ENCODE measurements around the gene DONSON. TPM values are rescaled to one million over a fixed set of nuclear protein-coding genes. Genes with fewer than 3 reads are reported as not detected.
A peak's percentile ranks its signal among the peaks of the same experiment; 100 is the strongest.

DONSON gene
- total and polyA plus RNA-seq, 2 of the 8 experiments (the other 6 are each of a cell fraction or from before 2014, with no cell fraction given): 21.9 to 32.5 TPM

- no peak overlapping the region for H3K14ac ChIP-seq (ENCODE audit: insufficient read length)
- H3K56ac ChIP-seq (replicated peaks; ENCODE audit: insufficient read length, low read depth, low read length): no peak overlapping the region
- H2BK20ac ChIP-seq (ENCODE audit: low read length): no peak overlapping the region
- no peaks in the 10 kb centered on the region for H3K27me3 ChIP-seq (replicated peaks in 1 of 4; ENCODE audit: control insufficient read depth in 3 of 4, extremely low read depth in 1 of 4, insufficient read depth in 3 of 4, low read length in 3 of 4)
- ChIA-PET POLR2A (ENCODE audit: partially characterized antibody) (interaction anchor here (0.7 to 1.4 kb wide), 5 partner anchors 11 to 599 kb away, joined by 3 to 5 read pairs (median 3); partner anchors contain the start of gene GART), CTCF (ENCODE audit: partially characterized antibody) (no interaction called here)
- no peak overlapping the region for H4K5ac ChIP-seq (ENCODE audit: insufficient read length, low read depth, low read length)
- no peak overlapping the region for H3K18ac ChIP-seq (ENCODE audit: extremely low read depth, low read length)
- WGBS, 2 experiments (ENCODE audit: extremely low coverage in 1 of 2, insufficient coverage in 1 of 2, insufficient read length in 1 of 2, insufficient replicate concordance in 2 of 2, low coverage in 1 of 2, low lambda C conversion rate in 2 of 2, missing lambda C conversion rate in 1 of 2): 97% methylated on average over 3 of the region's 3 CpGs; no CpG with 5 or more reads in 1 of the 2 experiments
- no peak overlapping the region for H3K4me2 ChIP-seq (ENCODE audit: insufficient read depth in 1 of 2, low read depth in 2 of 2, low read length in 2 of 2)
- no peak overlapping the region for H3K27ac ChIP-seq (ENCODE audit: low read depth, low read length)
- H3K36me3 ChIP-seq (ENCODE audit: control insufficient read depth in 2 of 4, insufficient read depth in 4 of 4, low read length in 3 of 4): peaks cover 40 to 95% (median 82%) of the 10 kb centered on the region in 4 experiments
- H2BK15ac ChIP-seq (ENCODE audit: low read length): no peak overlapping the region
- no peaks in the 10 kb centered on the region for H3K4me1 ChIP-seq (replicated peaks in 1 of 4; ENCODE audit: control insufficient read depth in 3 of 4, insufficient read depth in 4 of 4, low read length in 3 of 4)
- H3K4me3 ChIP-seq (ENCODE audit: extremely low read depth in 1 of 4, insufficient read depth in 2 of 4, low read depth in 3 of 4, low read length in 4 of 4): no peak overlapping the region
- no peak overlapping the region for H4K91ac ChIP-seq (replicated peaks; ENCODE audit: insufficient read length, low read length)
- H2BK12ac ChIP-seq (ENCODE audit: low read depth, low read length): no peak overlapping the region
- no peak overlapping the region for H2AFZ ChIP-seq (ENCODE audit: low read length)
- DNase-seq (ENCODE audit: low read depth in 1 of 2, low spot score in 2 of 2) (no peak), FAIRE-seq (peak; percentile 24)
- peaks cover 2 to 3% of the 10 kb centered on the region in 2 experiments for H4K20me1 ChIP-seq (replicated peaks in 1 of 2; ENCODE audit: control insufficient read depth in 1 of 2, insufficient read depth in 2 of 2, low read length in 2 of 2)
- no peak overlapping the region for H2BK120ac ChIP-seq (replicated peaks; ENCODE audit: low read depth, low read length)
- TF ChIP-seq KDM5A (IDR thresholded peaks at IDR 0.05; ENCODE audit: low read length) (no peak), YY1 (IDR thresholded peaks at IDR 0.05; ENCODE audit: low read depth, low read length) (no peak), SIRT6 (IDR thresholded peaks at IDR 0.05; ENCODE audit: low read length) (no peak), EP300 (IDR thresholded peaks at IDR 0.05; ENCODE audit: borderline replicate concordance in 1 of 2, low read depth in 2 of 2, low read length in 2 of 2) (no peak), EZH2 (IDR thresholded peaks at IDR 0.05; ENCODE audit: low read depth, low read length, severe bottlenecking) (no peak), POU5F1 (IDR thresholded peaks at IDR 0.05; ENCODE audit: low read depth, low read length) (no peak), KDM1A (IDR thresholded peaks at IDR 0.05; ENCODE audit: borderline replicate concordance, low read length) (no peak), TAF1 (IDR thresholded peaks at IDR 0.05; ENCODE audit: low read depth, low read length) (no peak), USF2 (IDR thresholded peaks at IDR 0.05; ENCODE audit: low read length) (no peak), POLR2A (IDR thresholded peaks at IDR 0.05; ENCODE audit: control extremely low read depth in 1 of 2, low read depth in 2 of 2, low read length in 2 of 2) (no peak), SAP30 (IDR thresholded peaks at IDR 0.05; ENCODE audit: insufficient read depth, insufficient replicate concordance, low read length) (no peak)
- no peaks in the 10 kb centered on the region for H3K79me1 ChIP-seq (ENCODE audit: low read depth, low read length)
- H3K23ac ChIP-seq (ENCODE audit: insufficient read length): no peak overlapping the region
- H3K23me2 ChIP-seq (ENCODE audit: low read depth, low read length): no peaks in the 10 kb centered on the region
- no peak overlapping the region for H3K4ac ChIP-seq (replicated peaks; ENCODE audit: insufficient read length, low read depth, low read length)
- H4K8ac ChIP-seq (ENCODE audit: extremely low read depth, insufficient read depth, low read length): no peak overlapping the region
- H3K9ac ChIP-seq (replicated peaks in 1 of 4; ENCODE audit: extremely low read depth in 1 of 4, low read depth in 3 of 4, low read length in 3 of 4): no peak overlapping the region
- no peak overlapping the region for H2AK5ac ChIP-seq (ENCODE audit: low read depth, low read length)
- no peaks in the 10 kb centered on the region for H3K9me3 ChIP-seq (ENCODE audit: insufficient read depth in 2 of 2, low read depth in 1 of 2, low read length in 1 of 2)
- H3K79me2 ChIP-seq (ENCODE audit: control insufficient read depth in 1 of 2, insufficient read depth in 2 of 2, low read length in 2 of 2): peaks cover 0 to 8% of the 10 kb centered on the region in 2 experiments; a peak in 2 of 4 replicates
- H2BK5ac ChIP-seq (ENCODE audit: low read depth, low read length): no peak overlapping the region
Observed at GRCh38 chr21:33531007-33531406, 57.5 kb downstream of the DONSON start.
